SK-N-SH (cell line): Measurements from ENCODE around the gene FGFBP2.

ENCODE experiments used
- CHD2 ChIP-seq: fragments of 150-350 bp; IDR thresholded peaks from 2 replicates; pipeline ENCODE4 v1.6.1; 2018; ENCODE audit warnings: low read length; ENCODE audit not compliant: partially characterized antibody
- CTCF ChIP-seq: fragments of 200-600 bp; sonication (generic); IDR thresholded peaks from 2 replicates; pipeline ENCODE4 v1.6.1; 2017; ENCODE audit warnings: antibody characterized with exemption, mild to moderate bottlenecking, moderate library complexity
- MXI1 ChIP-seq: IDR thresholded peaks from 2 replicates; pipeline ENCODE4 v1.6.1; 2012; ENCODE audit warnings: mild to moderate bottlenecking, low read depth, low read length, improper control_type of control experiment
- NFIC ChIP-seq: IDR thresholded peaks from 2 replicates; pipeline ENCODE4 v1.4.0; 2012; ENCODE audit warnings: borderline replicate concordance
- RAD21 ChIP-seq: IDR thresholded peaks from 2 replicates; pipeline ENCODE4 v1.6.1; 2012; ENCODE audit warnings: mild to moderate bottlenecking, low read length
- TF ChIP-seq, protein P1 (sequence below): IDR thresholded peaks from 2 replicates; pipeline ENCODE4 v1.4.0; 2012; ENCODE audit warnings: low read depth, borderline replicate concordance

GRCh38 chr4:15963576-15963975 lies 601 bp upstream of the FGFBP2 start:
- TF ChIP-seq CTCF (no peak), MXI1 (no peak), NFIC (no peak), CHD2 (no peak), RAD21 (no peak)
- TF ChIP-seq, protein P1, sequence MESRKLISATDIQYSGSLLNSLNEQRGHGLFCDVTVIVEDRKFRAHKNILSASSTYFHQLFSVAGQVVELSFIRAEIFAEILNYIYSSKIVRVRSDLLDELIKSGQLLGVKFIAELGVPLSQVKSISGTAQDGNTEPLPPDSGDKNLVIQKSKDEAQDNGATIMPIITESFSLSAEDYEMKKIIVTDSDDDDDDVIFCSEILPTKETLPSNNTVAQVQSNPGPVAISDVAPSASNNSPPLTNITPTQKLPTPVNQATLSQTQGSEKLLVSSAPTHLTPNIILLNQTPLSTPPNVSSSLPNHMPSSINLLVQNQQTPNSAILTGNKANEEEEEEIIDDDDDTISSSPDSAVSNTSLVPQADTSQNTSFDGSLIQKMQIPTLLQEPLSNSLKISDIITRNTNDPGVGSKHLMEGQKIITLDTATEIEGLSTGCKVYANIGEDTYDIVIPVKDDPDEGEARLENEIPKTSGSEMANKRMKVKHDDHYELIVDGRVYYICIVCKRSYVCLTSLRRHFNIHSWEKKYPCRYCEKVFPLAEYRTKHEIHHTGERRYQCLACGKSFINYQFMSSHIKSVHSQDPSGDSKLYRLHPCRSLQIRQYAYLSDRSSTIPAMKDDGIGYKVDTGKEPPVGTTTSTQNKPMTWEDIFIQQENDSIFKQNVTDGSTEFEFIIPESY, result no peak
